VCaP (cell line): ENCODE data around the gene NUP50.

Experiments used
- H3K27ac ChIP-seq: fragments of 450-650 bp; 2 replicates; pipeline ENCODE4 v1.5.1; 2017
- CTCF ChIP-seq: fragments of 450-650 bp; conservative IDR thresholded peaks from 2 replicates; pipeline ENCODE4 v1.5.1; 2017; ENCODE audit warnings: mild to moderate bottlenecking, moderate library complexity

The NUP50 gene

GRCh38 chr22:45129703-45130524 lies 33.8 kb upstream of the NUP50 start:
- H3K27ac ChIP-seq = no peak overlapping the region

GRCh38 chr22:45130891-45131290 lies 32.8 kb upstream of the NUP50 start:
- H3K27ac ChIP-seq = no peak overlapping the region
- TF ChIP-seq CTCF = no peak

More at GRCh38 chr22:45129703-45130524, 33.8 kb upstream of the NUP50 start:
- no peak for TF ChIP-seq CTCF

GRCh38 chr22:45131749-45132148 lies 32.0 kb upstream of the NUP50 start:
- no peak for TF ChIP-seq CTCF
- H3K27ac ChIP-seq = no peak overlapping the region

DNA sequence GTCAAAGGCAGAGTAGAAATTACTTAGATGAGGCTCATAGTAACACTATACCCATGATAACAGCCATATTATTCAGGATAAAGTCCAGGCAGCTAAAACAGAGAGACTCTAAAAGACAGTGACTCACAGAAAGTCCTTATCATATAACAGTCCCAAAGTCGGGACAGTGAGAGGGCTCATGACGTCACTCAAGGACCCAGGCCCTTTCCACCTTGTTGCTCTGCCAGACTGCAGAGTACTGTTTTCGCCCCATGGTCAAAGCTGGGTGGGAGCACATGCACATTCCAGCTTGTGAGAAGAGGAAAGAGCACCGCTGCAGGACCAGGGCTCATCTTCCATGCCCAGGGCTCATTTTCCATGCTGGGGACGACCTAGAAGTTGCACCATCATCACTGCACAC lies 29.4 kb upstream of the NUP50 start:
- no peak overlapping the region for H3K27ac ChIP-seq
- no peak for TF ChIP-seq CTCF

DNA sequence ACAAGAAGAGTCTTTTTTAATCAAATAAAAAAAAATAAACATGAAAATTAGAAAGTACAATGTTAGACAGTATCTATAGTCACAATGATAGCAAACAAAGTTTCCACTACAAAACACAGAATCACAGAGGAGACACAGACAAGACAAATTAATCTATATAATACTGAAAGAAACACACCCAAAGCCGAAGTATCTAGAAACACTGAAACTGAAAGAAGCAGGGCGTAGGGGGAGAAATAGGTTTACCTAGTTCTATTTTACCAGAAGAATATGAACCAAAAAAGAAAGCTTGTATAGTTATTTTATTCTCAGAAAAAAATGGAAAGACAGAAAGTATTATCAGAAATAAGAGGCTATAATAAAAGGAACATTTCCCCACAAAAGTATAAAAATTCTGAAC lies 27.1 kb upstream of the NUP50 start:
- H3K27ac ChIP-seq = no peak overlapping the region
- TF ChIP-seq CTCF = no peak

DNA sequence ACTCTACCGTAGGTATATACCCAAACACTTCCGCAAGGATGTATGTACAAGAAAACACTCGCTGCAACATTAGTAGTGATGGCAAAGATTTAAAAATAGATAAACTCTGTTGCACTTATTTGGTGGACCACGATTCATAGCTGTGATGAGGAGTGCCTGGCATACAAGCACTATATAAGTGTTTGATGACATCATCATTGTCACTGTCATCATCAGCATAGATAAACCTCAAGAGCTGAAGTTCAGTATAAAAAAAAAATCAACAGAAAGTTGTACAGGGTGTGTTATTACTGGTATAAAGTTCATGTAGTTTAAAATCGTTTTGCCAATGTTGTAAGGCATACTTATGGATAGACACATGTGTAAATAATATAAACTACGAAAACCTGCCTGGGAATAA lies 24.0 kb upstream of the NUP50 start:
- TF ChIP-seq CTCF = no peak

GRCh38 chr22:45142376-45142775 lies 21.3 kb upstream of the NUP50 start:
- no peak overlapping the region for H3K27ac ChIP-seq
- no peak for TF ChIP-seq CTCF

More for the DNA sequence above, 24.0 kb upstream of the NUP50 start:
- no peak overlapping the region for H3K27ac ChIP-seq
